Right renal pelvis (tissue), 4 donors: ENCODE measurements around the gene NPHS1. TPM values are rescaled to one million over a fixed set of nuclear protein-coding genes. Genes with fewer than 3 reads are reported as not detected.
"Not testable (repeated sequence)": the region's sequence is repeated elsewhere in the genome, so short reads cannot be mapped to it uniquely, and the experiment has no call there.

Experiments
- DNase-seq, 4 donors: peaks; one replicate each; pipeline ENCODE4 v3.0.0-alpha.2; 2013; ENCODE audit warnings: low read depth in 4 of 4, low spot score in 3 of 4, missing footprints in 1 of 4
- polyA plus RNA-seq, 4 donors: library from polyadenylated mRNA; unstranded; fragments of 120-200 nt; gene quantifications; one replicate each; pipeline ENCODE4 v1.2.1, GENCODE V29; 2013; ENCODE audit not compliant: insufficient read length in 4 of 4

The NPHS1 gene
- polyA plus RNA-seq, 4 donors: 133 to 187 (median 153) TPM

GRCh38 chr19:35818445-35818844 is 33.9 kb downstream of the NPHS1 start:
- no peak for DNase-seq

DNA sequence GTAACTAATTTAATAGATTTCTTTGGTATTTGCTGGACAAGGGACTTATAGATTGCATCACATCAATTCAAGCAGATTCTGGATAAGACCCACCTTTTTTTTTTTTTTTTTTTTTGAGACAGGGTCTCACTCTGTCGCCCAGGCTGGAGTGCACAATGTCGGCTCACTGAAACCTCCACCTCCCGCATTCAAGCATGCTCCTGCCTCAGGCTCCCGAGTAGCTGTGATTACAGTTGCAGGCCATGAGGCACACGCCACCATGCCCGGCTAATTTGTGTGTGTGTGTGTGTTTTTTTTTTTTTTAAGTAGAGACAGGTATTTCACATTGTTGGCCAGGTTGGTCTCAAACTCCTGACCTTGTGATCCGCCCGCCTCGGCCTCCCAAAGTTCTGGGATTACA is 35.5 kb downstream of the NPHS1 start:
- DNase-seq: no peak

GRCh38 chr19:35816262-35816661 is 36.0 kb downstream of the NPHS1 start:
- no peak for DNase-seq

DNA sequence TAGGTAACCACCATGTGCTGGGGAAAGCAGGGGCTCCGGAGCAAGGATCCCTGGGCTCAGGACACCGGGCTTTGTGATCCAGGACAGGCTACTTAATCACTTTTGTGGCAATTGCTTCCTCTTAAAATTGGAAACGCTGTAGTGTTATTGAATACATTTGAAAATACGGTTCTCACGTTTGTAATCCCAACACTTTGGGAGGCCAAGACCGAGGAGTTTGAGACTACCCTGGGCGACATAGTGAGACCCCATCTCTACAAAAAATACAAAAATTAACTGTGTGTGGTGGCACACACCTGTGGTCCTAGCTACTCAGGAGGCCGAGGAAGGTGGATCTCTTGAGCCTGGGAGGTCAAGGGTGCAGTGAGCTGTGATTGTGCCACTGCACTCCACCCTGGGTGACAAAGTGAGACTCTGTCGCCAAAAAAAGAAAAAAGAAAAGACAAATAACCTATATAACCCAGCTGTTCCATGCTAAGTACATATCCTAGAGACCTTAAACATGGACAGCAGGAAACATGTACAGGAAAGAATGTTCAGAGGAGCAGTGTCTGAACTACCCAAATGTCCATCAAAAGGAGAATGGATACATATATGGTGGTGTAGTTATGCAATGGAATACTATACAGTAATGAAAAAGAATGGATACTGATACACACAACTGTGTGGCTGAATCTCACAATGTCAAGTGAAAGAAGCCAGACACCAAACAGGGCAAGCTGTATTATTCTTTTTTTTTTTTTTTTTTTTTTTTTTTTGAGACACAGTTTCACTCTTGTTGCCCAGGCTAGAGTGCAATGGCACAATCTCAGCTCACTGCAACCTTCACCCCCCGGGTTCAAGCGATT is 39.0 kb downstream of the NPHS1 start:
- no peak for DNase-seq

GRCh38 chr19:35812220-35813042 is 39.9 kb downstream of the NPHS1 start, which contains the start of gene PRODH2:
TSS of gene PRODH2 (minus strand) at chr19:35812845. CDS start at chr19:35812805, 40 bp downstream.
- peak in 1 of 4 donors; percentile 17 for DNase-seq

- no peak for DNase-seq
Measured at GRCh38 chr19:35811317-35812219, 40.7 kb downstream of the NPHS1 start.

DNA sequence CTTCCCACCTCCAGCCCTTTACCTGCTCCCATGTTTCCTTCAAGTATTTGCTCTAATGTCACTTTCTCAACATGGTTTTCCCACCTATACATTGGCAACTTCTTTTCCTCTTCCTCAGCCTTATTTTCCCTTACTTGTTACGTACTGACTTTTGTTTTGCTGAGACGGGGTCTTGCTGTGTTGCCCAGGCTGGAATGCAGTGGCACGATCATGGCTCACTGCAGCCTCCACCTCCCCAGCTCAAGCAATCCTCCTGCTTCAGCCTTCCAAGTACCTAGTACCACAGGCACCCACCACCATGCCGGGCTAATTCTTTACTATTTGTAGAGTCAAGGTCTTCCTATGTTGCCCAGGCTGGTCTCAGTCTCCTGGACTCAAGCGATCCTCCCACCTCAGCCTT is 44.7 kb downstream of the NPHS1 start:
- DNase-seq: no peak

- no peak for DNase-seq
Measured at GRCh38 chr19:35806597-35806996, 45.7 kb downstream of the NPHS1 start.

- no peak for DNase-seq
Measured at GRCh38 chr19:35805526-35806102, 46.7 kb downstream of the NPHS1 start.

DNA sequence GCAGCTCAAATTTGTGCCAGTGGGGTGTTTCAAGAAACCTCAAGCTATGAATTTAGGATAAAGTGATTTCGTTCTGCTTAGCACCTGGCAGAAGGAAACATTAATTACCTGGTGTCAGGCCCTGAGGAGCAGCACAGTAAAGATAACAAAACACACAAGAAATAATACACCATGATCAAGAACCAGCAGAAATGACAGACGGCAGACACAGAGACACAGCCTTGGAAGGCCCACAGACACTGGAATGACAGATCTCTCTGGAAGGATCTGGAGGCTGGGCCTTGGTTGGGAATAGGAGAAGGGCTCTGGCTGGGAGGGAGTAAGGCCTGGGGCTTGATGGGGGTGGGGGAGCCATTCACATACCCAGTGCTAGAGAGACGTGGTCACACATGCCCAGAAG is 50.5 kb downstream of the NPHS1 start:
- no peak for DNase-seq

- DNase-seq: no peak
Measured at GRCh38 chr19:35797663-35798062, 54.6 kb downstream of the NPHS1 start.

DNA sequence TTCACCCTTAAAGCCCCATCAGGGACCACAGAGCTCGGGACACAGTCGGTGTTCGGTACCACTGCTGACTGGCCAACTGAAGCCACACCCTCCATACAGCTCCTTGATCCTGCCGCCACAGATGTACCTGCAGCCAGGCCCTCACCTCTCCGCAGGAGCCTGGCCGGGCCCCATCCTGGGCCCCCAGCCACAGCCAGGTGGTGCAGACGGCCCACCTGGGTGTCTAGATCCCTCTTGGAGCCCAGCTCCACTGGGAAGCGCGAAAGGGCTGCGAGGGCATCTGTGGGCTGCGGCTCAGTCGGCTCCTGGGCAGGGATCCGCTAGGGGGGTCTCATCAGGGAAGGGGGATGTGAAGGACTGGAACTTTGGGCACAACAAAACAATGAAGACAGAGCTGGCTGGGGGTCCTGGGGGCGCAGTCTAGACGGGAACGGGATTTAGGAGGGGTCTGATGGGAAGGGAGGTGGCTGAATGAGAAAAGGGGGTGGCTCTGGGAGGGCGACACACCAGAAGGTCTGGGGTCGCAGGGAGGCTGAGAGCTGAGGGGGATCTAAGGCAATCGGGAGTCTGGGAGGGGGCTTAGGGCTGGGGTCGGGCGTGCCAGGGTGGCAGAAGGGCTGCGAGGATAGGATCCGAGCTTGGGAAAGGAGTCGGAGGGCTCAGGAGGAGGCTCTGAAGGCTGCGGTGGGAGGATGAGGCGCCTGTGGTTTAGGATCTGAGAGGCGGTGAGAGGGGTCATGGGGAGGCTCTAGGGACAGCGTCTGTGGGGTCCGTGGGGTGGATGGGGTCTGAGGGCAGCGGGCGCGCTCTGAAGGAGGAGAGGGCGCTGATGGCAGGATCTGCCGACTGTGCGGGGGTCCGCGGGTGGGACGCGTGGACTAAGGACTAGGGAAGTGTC is 55.4 kb downstream of the NPHS1 start:
- DNase-seq: no peak

DNA sequence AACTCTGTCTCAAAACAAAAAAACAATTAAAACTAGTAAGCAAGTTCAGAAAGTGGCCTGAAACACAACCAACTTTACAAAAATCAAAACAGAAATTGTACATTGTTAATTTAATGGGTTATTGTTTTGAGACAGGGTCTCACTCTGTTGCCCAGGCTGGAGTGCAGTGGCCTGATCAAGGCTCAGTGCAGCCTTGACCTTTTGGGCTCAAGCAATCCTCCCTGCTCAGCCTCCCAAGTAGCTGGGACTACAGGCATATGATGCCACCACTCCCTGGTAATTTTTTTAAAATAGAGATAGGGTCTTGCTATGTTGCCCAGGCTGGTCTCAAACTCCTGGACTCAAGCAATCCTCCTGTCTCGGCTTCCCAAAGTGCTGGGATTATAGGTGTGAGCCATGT is 56.7 kb downstream of the NPHS1 start:
- not testable (repeated sequence) for DNase-seq

- DNase-seq: no peak
Measured at GRCh38 chr19:35793381-35794165, 58.7 kb downstream of the NPHS1 start.

GRCh38 chr19:35792888-35793287 is 59.4 kb downstream of the NPHS1 start:
- no peak for DNase-seq

GRCh38 chr19:35792312-35792711 is 60.0 kb downstream of the NPHS1 start:
- DNase-seq: no peak

GRCh38 chr19:35791814-35792279 is 60.5 kb downstream of the NPHS1 start:
- DNase-seq: no peak
